Endothelial cell of umbilical vein (primary cell): ENCODE measurements around the gene MTX1. TPM values are rescaled to one million over a fixed set of nuclear protein-coding genes. Genes with fewer than 3 reads are reported as not detected.

Source experiments
- BruUV-seq: library from RNA; stranded (reverse); fragments of 400-500 nt; replicated peaks from 2 replicates; lab custom pipeline; 2021; lab: Mats Ljungman, UMichigan
- CTCF ChIA-PET: fragments of 300-600, 350-600 bp; sonication (Branson Sonifier 250); formaldehyde crosslinking; loops from one replicate; lab custom pipeline; 2021; ENCODE audit warnings: antibody characterized with exemption, inconsistent platforms; lab: Charles Lee
- POLR2A ChIA-PET: fragments of 300-600, 350-600 bp; sonication (Branson Sonifier 250); formaldehyde crosslinking; loops from one replicate; lab custom pipeline; 2021; ENCODE audit warnings: antibody characterized with exemption, inconsistent platforms; lab: Charles Lee
- DNase-seq: peaks from one replicate; pipeline ENCODE4 v3.0.0-alpha.2; 2011; ENCODE audit warnings: low read depth, low spot score
- FAIRE-seq: peaks from 2 replicates; lab custom pipeline; 2011; peaks lifted over from hg19 to GRCh38; lab: Jason Lieb, UNC
- H2AFZ ChIP-seq: 2 replicates; pipeline ENCODE4 v1.6.0; 2012; ENCODE audit warnings: low read depth, low read length, control low read depth, inconsistent platforms
- H3K27ac ChIP-seq: 2 replicates; pipeline ENCODE4 v1.5.1; 2011; ENCODE audit warnings: low read depth, mild to moderate bottlenecking, control low read depth, low read length, moderate library complexity; ENCODE audit not compliant: insufficient read depth
- H3K27me3 ChIP-seq, 2 experiments: 2 replicates each; pipeline versions ENCODE4 v1.6.0 to v1.6.1; 2011; ENCODE audit warnings: low read length in 2 of 2, mixed read lengths in 1 of 2; ENCODE audit not compliant: control insufficient read depth in 2 of 2, insufficient read depth in 2 of 2
- H3K36me3 ChIP-seq, 2 experiments: 2 replicates in 1 of 2; 3 replicates in 1 of 2; pipeline ENCODE4 v1.5.1; 2011; ENCODE audit warnings: low read length in 2 of 2, mild to moderate bottlenecking in 1 of 2, moderate library complexity in 1 of 2; ENCODE audit not compliant: control insufficient read depth in 2 of 2, insufficient read depth in 2 of 2; ENCODE audit errors: extremely low read depth in 1 of 2
- H3K4me1 ChIP-seq: 3 replicates; pipeline ENCODE4 v1.5.1; 2011; ENCODE audit warnings: mild to moderate bottlenecking, low read length; ENCODE audit not compliant: control insufficient read depth, insufficient read depth; ENCODE audit errors: extremely low read depth
- H3K4me2 ChIP-seq: 2 replicates; pipeline ENCODE4 v1.6.1; 2011; ENCODE audit warnings: low read length, control low read depth, mixed read lengths; ENCODE audit not compliant: insufficient read depth
- H3K4me3 ChIP-seq, 3 experiments: fragments of 200-600 bp in 1 of 3; sonication (generic), shearing (Covaris generic) in 1 of 3; replicated peaks in 1 of 3; 2 replicates each; pipeline ENCODE4 v1.5.1; 2011 to 2016; ENCODE audit warnings: control low read depth in 3 of 3, low read length in 3 of 3, mild to moderate bottlenecking in 2 of 3, inconsistent platforms in 1 of 3, low read depth in 1 of 3, moderate library complexity in 1 of 3; ENCODE audit not compliant: insufficient read depth in 1 of 3
- H3K79me2 ChIP-seq: 2 replicates; pipeline ENCODE4 v1.6.0; 2012; ENCODE audit warnings: low read length, inconsistent platforms; ENCODE audit not compliant: control insufficient read depth, insufficient read depth
- H3K9ac ChIP-seq: replicated peaks from 2 replicates; pipeline ENCODE3; 2011; ENCODE audit warnings: low read length, control low read depth; ENCODE audit not compliant: insufficient read depth; ENCODE audit errors: extremely low read depth
- H3K9me1 ChIP-seq: replicated peaks from 3 replicates; pipeline ENCODE4 v1.6.0; 2011; ENCODE audit warnings: mild to moderate bottlenecking, low read length; ENCODE audit not compliant: control insufficient read depth, insufficient read depth; ENCODE audit errors: extremely low read depth
- H3K9me3 ChIP-seq: replicated peaks from 2 replicates; pipeline ENCODE4 v1.5.1; 2012; ENCODE audit warnings: low read length, inconsistent platforms; ENCODE audit not compliant: control insufficient read depth, insufficient read depth
- H4K20me1 ChIP-seq: replicated peaks from 2 replicates; pipeline ENCODE3; 2011; ENCODE audit warnings: mild to moderate bottlenecking, low read length; ENCODE audit not compliant: control insufficient read depth, insufficient read depth; ENCODE audit errors: extremely low read depth
- EZH2 ChIP-seq: IDR thresholded peaks from 2 replicates; pipeline ENCODE4 v1.6.1; 2012; ENCODE audit warnings: borderline replicate concordance, low read depth, mild to moderate bottlenecking, moderate library complexity, low read length, inconsistent platforms; ENCODE audit not compliant: severe bottlenecking
- FOS ChIP-seq: IDR thresholded peaks from 2 replicates; pipeline ENCODE4 v1.6.1; 2011; ENCODE audit warnings: mild to moderate bottlenecking, low read length, moderate library complexity, borderline replicate concordance; ENCODE audit not compliant: insufficient read depth
- GATA2 ChIP-seq: IDR thresholded peaks from 2 replicates; pipeline ENCODE4 v1.7.0; 2011; ENCODE audit warnings: low read depth, mild to moderate bottlenecking, moderate library complexity, mixed read lengths, low read length; ENCODE audit not compliant: insufficient read length, insufficient read depth
- JUN ChIP-seq: IDR thresholded peaks from 2 replicates; pipeline ENCODE4 v1.6.1; 2011; ENCODE audit warnings: borderline replicate concordance, low read depth; ENCODE audit not compliant: insufficient read length, insufficient read depth
- MYC ChIP-seq: IDR thresholded peaks from one replicate; pipeline ENCODE4 v1.6.1; 2011; ENCODE audit warnings: mild to moderate bottlenecking, low read depth, low read length
- POLR2A ChIP-seq: IDR thresholded peaks from 2 replicates; pipeline ENCODE4 v1.6.1; 2012; ENCODE audit warnings: low read depth, mild to moderate bottlenecking, control low read depth, low read length
- POLR2AphosphoS5 ChIP-seq: IDR thresholded peaks from 2 replicates; pipeline ENCODE4 v1.6.1; 2012; ENCODE audit warnings: low read depth, mild to moderate bottlenecking, control low read depth, low read length, moderate library complexity; ENCODE audit not compliant: insufficient read depth
- dilution Hi-C: fragments of 300-500 bp; cut with MboI; formaldehyde crosslinking; loops from one replicate; pipeline ENCODE4 v1.15.0; 2019; ENCODE audit warnings: low sequenced_read_pairs; ENCODE audit not compliant: extremely low pct_ligation_motif_present
- intact Hi-C: fragments of 100-400 bp; cut with micrococcal nuclease; formaldehyde crosslinking; loops from one replicate; pipeline ENCODE4 v1.10.0; 2022
- polyA plus RNA-seq, 4 experiments: library from polyadenylated mRNA; depleted of rRNA in 3 of 4; stranded (reverse) in 3 of 4; unstranded in 1 of 4; fragments of >200 nt; gene quantifications; 2 replicates each; pipeline versions ENCODE4 v1.2.1 to v1.2.3, GENCODE V29; 2011 to 2012; ENCODE audit warnings: missing spikeins in 1 of 4
- total RNA-seq: library from RNA; stranded (reverse); gene quantifications from 2 replicates; pipeline ENCODE4 v1.2.3, GENCODE V29; 2021
- TF ChIP-seq, protein P1 (sequence below): IDR thresholded peaks from 2 replicates; pipeline ENCODE4 v1.6.1; 2011; ENCODE audit not compliant: insufficient read depth, insufficient read length
- TF ChIP-seq, protein P2 (sequence below), 2 donors: IDR thresholded peaks; 1 replicate in 1 of 2; 2 replicates in 1 of 2; pipeline ENCODE4 v1.5.1; 2011; ENCODE audit warnings: low read length in 2 of 2, mild to moderate bottlenecking in 2 of 2, moderate library complexity in 2 of 2, control low read depth in 1 of 2, inconsistent platforms in 1 of 2, low read depth in 1 of 2; ENCODE audit not compliant: insufficient read depth in 1 of 2; ENCODE audit errors: extremely low read depth in 1 of 2

Gene MTX1
- total and polyA plus RNA-seq, 2 donors (not counting 3 experiments of a cell fraction or from before 2014, with no cell fraction given): 53.0 to 109 TPM

DNA sequence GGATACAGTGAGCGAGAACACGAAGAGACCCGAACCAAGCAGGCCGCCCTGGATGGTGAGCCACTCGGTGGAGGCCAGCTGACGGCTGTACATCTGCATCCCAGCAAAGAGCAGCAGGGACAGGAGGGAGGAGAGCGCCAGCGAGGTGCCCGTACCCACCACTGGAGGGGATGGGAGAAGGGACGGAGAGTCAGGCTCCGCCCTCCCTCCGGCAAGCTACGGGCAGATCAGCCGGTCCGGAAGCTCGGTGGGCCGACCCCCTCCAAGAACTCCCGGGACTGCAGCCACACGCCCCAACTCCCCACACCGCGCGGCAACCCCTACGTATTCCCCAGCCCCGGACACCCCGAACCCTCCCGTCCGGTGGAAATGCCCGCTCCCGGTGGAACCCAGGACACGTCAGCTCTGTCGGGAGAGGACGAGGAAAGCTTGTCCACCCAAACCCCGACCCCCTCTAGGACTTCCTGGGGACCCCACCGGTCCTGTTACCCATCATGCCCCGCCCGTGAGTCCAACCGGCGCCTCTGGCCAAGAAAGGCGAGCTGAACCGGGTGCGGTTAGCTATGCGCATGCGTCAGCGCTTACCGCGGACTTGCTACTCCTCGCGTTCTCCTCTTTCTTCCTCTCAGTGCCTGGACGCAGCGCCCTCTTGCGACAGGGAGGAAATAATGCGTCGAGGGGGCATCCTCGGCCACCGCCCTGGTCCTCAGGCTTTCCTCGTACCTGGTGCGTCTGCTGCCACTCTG lies 35.6 kb upstream of the MTX1 start, which contains the start of gene KRTCAP2:
TSS of gene KRTCAP2 (minus strand) at position 573 of the 746 bp plus-strand sequence. CDS start at position 493, 80 bp downstream.
- H3K9ac ChIP-seq: peak within 1 kb of the TSS; percentile 90
- no peaks in the 10 kb centered on the region for H4K20me1 ChIP-seq
- H3K36me3 ChIP-seq: peaks cover 6 to 20% of the 10 kb centered on the region in 2 experiments
- intact Hi-C loops: loop anchor here (1.0 kb wide), 1 partner anchor 82 kb away; no protein-coding TSS in a partner anchor
- dilution Hi-C loops: no loop called here
- peaks cover 11% of the 10 kb centered on the region for H3K4me1 ChIP-seq
- peak within 1 kb of the TSS; percentile 76 for H3K27ac ChIP-seq
- H3K4me2 ChIP-seq: peak within 1 kb of the TSS; percentile 79
- no peaks in the 10 kb centered on the region for H3K9me3 ChIP-seq
- no peak for TF ChIP-seq FOS
- peak; percentile 97 for TF ChIP-seq POLR2A
- TF ChIP-seq EZH2: no peak
- TF ChIP-seq GATA2: no peak
- peak; percentile 48 for TF ChIP-seq MYC
- TF ChIP-seq, protein P1, sequence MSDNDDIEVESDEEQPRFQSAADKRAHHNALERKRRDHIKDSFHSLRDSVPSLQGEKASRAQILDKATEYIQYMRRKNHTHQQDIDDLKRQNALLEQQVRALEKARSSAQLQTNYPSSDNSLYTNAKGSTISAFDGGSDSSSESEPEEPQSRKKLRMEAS: peak; percentile 19
- peak; percentile 97 for TF ChIP-seq POLR2AphosphoS5
- TF ChIP-seq, protein P2, sequence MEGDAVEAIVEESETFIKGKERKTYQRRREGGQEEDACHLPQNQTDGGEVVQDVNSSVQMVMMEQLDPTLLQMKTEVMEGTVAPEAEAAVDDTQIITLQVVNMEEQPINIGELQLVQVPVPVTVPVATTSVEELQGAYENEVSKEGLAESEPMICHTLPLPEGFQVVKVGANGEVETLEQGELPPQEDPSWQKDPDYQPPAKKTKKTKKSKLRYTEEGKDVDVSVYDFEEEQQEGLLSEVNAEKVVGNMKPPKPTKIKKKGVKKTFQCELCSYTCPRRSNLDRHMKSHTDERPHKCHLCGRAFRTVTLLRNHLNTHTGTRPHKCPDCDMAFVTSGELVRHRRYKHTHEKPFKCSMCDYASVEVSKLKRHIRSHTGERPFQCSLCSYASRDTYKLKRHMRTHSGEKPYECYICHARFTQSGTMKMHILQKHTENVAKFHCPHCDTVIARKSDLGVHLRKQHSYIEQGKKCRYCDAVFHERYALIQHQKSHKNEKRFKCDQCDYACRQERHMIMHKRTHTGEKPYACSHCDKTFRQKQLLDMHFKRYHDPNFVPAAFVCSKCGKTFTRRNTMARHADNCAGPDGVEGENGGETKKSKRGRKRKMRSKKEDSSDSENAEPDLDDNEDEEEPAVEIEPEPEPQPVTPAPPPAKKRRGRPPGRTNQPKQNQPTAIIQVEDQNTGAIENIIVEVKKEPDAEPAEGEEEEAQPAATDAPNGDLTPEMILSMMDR (IDR thresholded peaks at IDR 0.05; ENCODE audit: extremely low read depth in 1 of 2, insufficient read depth in 1 of 2, low read depth in 1 of 2, low read length in 2 of 2): peak; percentile 95 to 98
- no peak for TF ChIP-seq JUN
- no peaks in the 10 kb centered on the region for H3K27me3 ChIP-seq
- peak within 1 kb of the TSS; percentile 95 for H2AFZ ChIP-seq
- ChIA-PET POLR2A (interaction anchor here (0.5 to 1.3 kb wide), 4 partner anchors 21 to 81 kb away, joined by 3 to 8 read pairs (median 4); no protein-coding TSS in a partner anchor), CTCF (interaction anchor here (0.6 to 8.3 kb wide), 33 partner anchors 9 to 200 kb away, joined by 3 to 673 read pairs (median 5); partner anchors contain the start of genes ADAM15, EFNA3 and SLC50A1)
- H3K79me2 ChIP-seq: peaks cover 16% of the 10 kb centered on the region
- no peaks in the 10 kb centered on the region for H3K9me1 ChIP-seq
- FAIRE-seq: peak; percentile 97
- peak; percentile 93 for DNase-seq
- H3K4me3 ChIP-seq: peak within 1 kb of the TSS; percentile 52 to 91 (median 63)
- BruUV-seq: TSS peak; percentile 77
